Glutamatergic neuron (in vitro differentiated cells): ENCODE data around the gene MTG2. TPM values are rescaled to one million over a fixed set of nuclear protein-coding genes. Genes with fewer than 3 reads are reported as not detected.

Experiments used
- DNase-seq: peaks from one replicate; pipeline ENCODE4 v3.0.0; 2022
- H3K27ac Mint-ChIP-seq: one replicate; pipeline ENCODE4 v1.8.0; 2020; ENCODE audit warnings: mild to moderate bottlenecking, mixed read lengths, inconsistent platforms; ENCODE audit not compliant: unreplicated experiment
- H3K27me3 Mint-ChIP-seq: one replicate; pipeline ENCODE4 v1.8.0; 2020; ENCODE audit warnings: mild to moderate bottlenecking, moderate library complexity, mixed read lengths, inconsistent platforms; ENCODE audit not compliant: unreplicated experiment
- H3K36me3 Mint-ChIP-seq: one replicate; pipeline ENCODE4 v1.8.0; 2020; ENCODE audit warnings: mild to moderate bottlenecking, mixed read lengths, inconsistent platforms; ENCODE audit not compliant: unreplicated experiment
- H3K4me1 Mint-ChIP-seq: one replicate; pipeline ENCODE4 v1.8.0; 2020; ENCODE audit warnings: mild to moderate bottlenecking, low read depth, mixed read lengths, inconsistent platforms; ENCODE audit not compliant: unreplicated experiment
- H3K4me3 Mint-ChIP-seq: one replicate; pipeline ENCODE4 v1.8.0; 2020; ENCODE audit warnings: mild to moderate bottlenecking, mixed read lengths, inconsistent platforms; ENCODE audit not compliant: unreplicated experiment
- H3K9me3 Mint-ChIP-seq: one replicate; pipeline ENCODE4 v1.8.0; 2020; ENCODE audit warnings: mild to moderate bottlenecking, moderate library complexity, mixed read lengths, inconsistent platforms; ENCODE audit not compliant: unreplicated experiment
- total RNA-seq: library from RNA; stranded (reverse); fragmentation: NEBNext Ultra II Directional; extraction: Animal tissue kit (Norgen Biotek cat#: 25700); gene quantifications from one replicate; pipeline ENCODE4 v1.2.1, GENCODE V29; 2021; ENCODE audit not compliant: unreplicated experiment
- TF ChIP-seq, protein P1 (sequence below): fragments of 200-600 bp; sonication (generic); IDR thresholded peaks from one replicate; pipeline ENCODE4 v1.5.0; 2021; ENCODE audit not compliant: partially characterized antibody, unreplicated experiment

The MTG2 gene
- total RNA-seq, 1 donor from 2014 or later, result 27.1 TPM

DNA sequence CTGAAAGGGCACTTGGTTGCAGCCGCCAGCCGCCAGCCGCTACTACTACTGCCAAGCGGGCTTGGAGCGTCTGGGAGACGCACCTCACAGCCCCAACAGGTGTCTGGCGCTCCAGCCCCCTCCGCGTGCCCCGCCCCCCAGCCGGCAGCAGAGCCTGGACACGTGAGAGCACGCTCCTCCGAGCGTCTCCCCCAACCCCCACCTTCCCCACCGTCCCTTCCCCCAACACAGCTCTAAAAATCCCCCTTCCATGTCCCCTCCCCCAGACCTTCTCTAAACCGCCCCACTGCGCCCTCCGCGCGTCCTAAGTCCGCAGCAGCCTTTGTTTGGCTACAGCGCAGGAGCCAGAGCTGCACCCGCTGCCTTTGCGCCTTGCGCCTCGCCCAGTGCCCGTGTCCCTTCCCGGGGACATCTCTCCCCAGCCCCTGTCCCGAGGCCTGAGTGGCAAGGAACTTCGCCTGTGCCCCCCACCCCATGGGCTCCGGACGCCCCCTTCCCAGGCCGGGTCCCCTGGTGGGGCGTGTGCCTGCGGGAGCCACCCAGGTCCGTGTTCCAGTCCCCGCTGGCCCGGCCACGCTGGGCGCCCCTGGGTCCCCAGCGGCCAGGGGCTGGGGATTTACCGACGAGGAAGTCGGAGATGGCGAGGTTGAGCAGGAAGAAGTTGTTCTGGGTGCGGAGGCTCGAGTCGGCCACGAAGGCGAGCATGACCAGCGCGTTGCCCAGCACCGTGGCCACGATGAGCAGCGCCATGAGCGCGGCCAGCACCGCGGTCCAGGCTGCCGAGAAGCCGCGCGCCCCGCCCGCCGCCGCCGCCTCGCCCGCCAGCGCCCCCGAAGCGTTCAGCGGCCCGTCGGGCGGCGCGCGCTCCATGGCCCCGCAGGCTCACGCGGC, 36.5 kb downstream of the MTG2 start:
- peaks cover 3% of the 10 kb centered on the region for H3K4me1 Mint-ChIP-seq
- TF ChIP-seq, protein P1, sequence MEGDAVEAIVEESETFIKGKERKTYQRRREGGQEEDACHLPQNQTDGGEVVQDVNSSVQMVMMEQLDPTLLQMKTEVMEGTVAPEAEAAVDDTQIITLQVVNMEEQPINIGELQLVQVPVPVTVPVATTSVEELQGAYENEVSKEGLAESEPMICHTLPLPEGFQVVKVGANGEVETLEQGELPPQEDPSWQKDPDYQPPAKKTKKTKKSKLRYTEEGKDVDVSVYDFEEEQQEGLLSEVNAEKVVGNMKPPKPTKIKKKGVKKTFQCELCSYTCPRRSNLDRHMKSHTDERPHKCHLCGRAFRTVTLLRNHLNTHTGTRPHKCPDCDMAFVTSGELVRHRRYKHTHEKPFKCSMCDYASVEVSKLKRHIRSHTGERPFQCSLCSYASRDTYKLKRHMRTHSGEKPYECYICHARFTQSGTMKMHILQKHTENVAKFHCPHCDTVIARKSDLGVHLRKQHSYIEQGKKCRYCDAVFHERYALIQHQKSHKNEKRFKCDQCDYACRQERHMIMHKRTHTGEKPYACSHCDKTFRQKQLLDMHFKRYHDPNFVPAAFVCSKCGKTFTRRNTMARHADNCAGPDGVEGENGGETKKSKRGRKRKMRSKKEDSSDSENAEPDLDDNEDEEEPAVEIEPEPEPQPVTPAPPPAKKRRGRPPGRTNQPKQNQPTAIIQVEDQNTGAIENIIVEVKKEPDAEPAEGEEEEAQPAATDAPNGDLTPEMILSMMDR, result no peak
- DNase-seq, result peak; percentile 65
- peaks cover 2% of the 10 kb centered on the region for H3K27me3 Mint-ChIP-seq
- no peak overlapping the region for H3K27ac Mint-ChIP-seq
- peaks cover 4% of the 10 kb centered on the region for H3K9me3 Mint-ChIP-seq
- H3K4me3 Mint-ChIP-seq, result peak overlapping the region; percentile 85
- H3K36me3 Mint-ChIP-seq, result no peaks in the 10 kb centered on the region

DNA sequence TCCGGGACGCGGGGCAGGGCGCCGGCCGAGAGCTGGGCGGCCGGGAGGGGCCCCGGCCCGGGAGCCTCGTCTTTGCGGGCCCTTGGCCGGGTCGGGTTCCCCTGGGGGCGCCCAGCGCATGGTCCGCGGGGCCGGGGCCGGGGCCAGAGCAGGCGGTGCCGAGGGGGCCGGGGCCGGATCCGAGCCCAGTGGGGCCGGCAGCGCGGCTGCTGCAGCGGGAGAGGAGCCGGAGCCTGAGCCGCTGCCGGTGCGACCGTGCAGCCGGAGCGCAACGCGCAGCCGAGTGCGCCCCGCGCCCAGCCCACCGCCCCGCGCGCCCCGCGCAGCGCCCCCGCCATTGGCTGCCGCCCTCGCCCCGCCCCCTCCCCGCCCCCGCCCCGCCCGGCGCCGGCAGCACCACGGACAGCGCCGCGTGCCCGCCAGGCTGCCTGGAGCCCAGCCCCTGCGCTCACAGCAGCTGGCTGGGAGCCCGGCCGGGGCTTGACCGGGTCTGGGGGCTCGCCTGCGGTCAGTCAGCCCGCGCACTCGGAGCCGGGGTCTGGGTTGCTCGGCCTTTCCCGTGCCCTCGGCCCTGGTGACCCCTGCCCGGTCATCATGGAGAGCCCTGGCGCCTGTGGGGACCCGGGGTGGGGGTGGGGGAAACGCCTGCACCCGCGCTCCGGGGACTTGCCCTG, 37.3 kb downstream of the MTG2 start, which contains the start of gene HRH3:
TSS of gene HRH3 (minus strand) at position 287 of the 674 bp plus-strand sequence. CDS start 308 bp downstream, outside the sequence.
- no peaks in the 10 kb centered on the region for H3K36me3 Mint-ChIP-seq
- H3K4me3 Mint-ChIP-seq, result peak within 1 kb of the TSS; percentile 85
- peaks cover 6% of the 10 kb centered on the region for H3K9me3 Mint-ChIP-seq
- peaks cover 7% of the 10 kb centered on the region for H3K27me3 Mint-ChIP-seq
- H3K27ac Mint-ChIP-seq, result no peak within 1 kb of the TSS
- peaks cover 3% of the 10 kb centered on the region for H3K4me1 Mint-ChIP-seq
- DNase-seq, result peak; percentile 77
- TF ChIP-seq, protein P1, result no peak

DNA sequence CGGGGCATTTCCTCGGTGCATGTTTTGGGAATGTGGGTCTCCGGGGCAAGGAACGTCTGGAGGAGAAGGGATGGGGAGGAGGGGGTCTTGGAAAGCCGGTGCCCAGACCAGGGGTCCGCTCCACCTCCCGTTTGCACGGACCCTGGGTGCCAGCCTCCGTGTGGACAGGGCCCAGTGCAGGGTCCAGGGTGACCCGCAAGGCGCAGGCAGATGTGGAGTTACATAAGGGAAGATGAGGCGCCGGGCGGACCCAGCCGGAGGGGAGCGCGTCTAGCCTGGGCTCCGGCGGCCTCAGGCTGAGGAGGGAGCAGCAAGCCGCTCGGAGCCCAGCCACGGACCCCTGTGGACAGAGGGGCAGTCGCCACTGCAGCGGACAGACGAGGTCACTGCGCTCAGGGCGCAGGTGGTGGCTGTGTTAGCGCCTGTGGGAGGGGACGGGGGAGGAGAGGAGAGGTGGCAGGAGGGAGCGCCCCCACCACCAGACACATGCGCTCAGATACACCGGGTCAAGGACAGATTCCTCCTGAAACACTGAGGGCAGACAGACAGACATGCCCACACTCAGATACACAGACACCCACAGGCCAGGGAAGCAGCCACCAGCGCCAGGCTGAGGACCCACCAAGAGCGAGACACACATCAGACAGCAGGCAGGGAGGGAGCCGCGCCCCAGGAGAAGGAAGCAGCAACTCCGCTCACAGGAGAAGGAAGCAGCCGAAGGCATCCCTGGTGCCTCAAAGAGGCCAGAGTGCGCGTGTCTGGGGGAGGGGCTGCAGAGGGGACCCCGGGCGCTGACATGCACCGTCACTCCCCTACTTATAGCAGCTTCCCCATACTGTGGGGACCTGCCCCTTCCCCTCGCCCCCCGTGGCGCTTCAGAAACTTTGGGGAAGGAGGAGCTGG, 38.1 kb downstream of the MTG2 start:
- Mint-ChIP-seq H3K36me3 (no peaks in the 10 kb centered on the region), H3K4me1 (peaks cover 3% of the 10 kb centered on the region), H3K9me3 (peaks cover 6% of the 10 kb centered on the region), H3K27ac (no peak overlapping the region), H3K4me3 (peak overlapping the region; percentile 82), H3K27me3 (peaks cover 7% of the 10 kb centered on the region)
- peak; percentile 73 for DNase-seq
- TF ChIP-seq, protein P1, result no peak

- Mint-ChIP-seq H3K4me3 (no peak overlapping the region), H3K4me1 (peaks cover 5% of the 10 kb centered on the region), H3K36me3 (no peaks in the 10 kb centered on the region), H3K9me3 (peaks cover 7% of the 10 kb centered on the region), H3K27ac (no peak overlapping the region), H3K27me3 (peaks cover 7% of the 10 kb centered on the region)
- DNase-seq, result no peak
- TF ChIP-seq, protein P1, result no peak
Observed at GRCh38 chr20:62222266-62222850, 39.5 kb downstream of the MTG2 start.
